ENCODE measurements around the gene SHLD1.

Gene SHLD1

GRCh38 chr20:5887386-5887785 is 137.2 kb downstream of the SHLD1 start:
- DNase-seq (no peak), ATAC-seq (ENCODE audit: insufficient read depth, low read depth) (no peak)
- no peak for TF ChIP-seq EZH2 (IDR thresholded peaks at IDR 0.05; ENCODE audit: borderline replicate concordance, low read depth, low read length, severe bottlenecking)
- TF ChIP-seq, protein P1, sequence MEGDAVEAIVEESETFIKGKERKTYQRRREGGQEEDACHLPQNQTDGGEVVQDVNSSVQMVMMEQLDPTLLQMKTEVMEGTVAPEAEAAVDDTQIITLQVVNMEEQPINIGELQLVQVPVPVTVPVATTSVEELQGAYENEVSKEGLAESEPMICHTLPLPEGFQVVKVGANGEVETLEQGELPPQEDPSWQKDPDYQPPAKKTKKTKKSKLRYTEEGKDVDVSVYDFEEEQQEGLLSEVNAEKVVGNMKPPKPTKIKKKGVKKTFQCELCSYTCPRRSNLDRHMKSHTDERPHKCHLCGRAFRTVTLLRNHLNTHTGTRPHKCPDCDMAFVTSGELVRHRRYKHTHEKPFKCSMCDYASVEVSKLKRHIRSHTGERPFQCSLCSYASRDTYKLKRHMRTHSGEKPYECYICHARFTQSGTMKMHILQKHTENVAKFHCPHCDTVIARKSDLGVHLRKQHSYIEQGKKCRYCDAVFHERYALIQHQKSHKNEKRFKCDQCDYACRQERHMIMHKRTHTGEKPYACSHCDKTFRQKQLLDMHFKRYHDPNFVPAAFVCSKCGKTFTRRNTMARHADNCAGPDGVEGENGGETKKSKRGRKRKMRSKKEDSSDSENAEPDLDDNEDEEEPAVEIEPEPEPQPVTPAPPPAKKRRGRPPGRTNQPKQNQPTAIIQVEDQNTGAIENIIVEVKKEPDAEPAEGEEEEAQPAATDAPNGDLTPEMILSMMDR (IDR thresholded peaks at IDR 0.05; ENCODE audit: borderline replicate concordance, extremely low read depth, low read length, poor library complexity, severe bottlenecking), result no peak
- H3K4me1 ChIP-seq (ENCODE audit: insufficient read depth, low read length), result no peaks in the 10 kb centered on the region
- H3K27ac ChIP-seq (ENCODE audit: low read length), result no peak overlapping the region
- no peaks in the 10 kb centered on the region for H3K79me2 ChIP-seq (ENCODE audit: insufficient read depth, low read length)
- H3K4me3 ChIP-seq (ENCODE audit: low read depth in 1 of 2, low read length in 2 of 2), result no peak overlapping the region
- H3K4me2 ChIP-seq (ENCODE audit: insufficient read depth, low read length), result no peak overlapping the region
- no peaks in the 10 kb centered on the region for H3K9me3 ChIP-seq (ENCODE audit: insufficient read depth, low read length, severe bottlenecking)
- H4K20me1 ChIP-seq (ENCODE audit: insufficient read depth, low read length), result no peaks in the 10 kb centered on the region
- H3K27me3 ChIP-seq (ENCODE audit: insufficient read depth, low read length, poor library complexity), result peaks cover 27% of the 10 kb centered on the region
- H3K9ac ChIP-seq (ENCODE audit: low read depth, low read length), result no peak overlapping the region
- H3K36me3 ChIP-seq (ENCODE audit: insufficient read depth, low read length), result no peaks in the 10 kb centered on the region
- no peak overlapping the region for H2AFZ ChIP-seq (ENCODE audit: low read depth, low read length)

- peaks cover 24% of the 10 kb centered on the region for H3K27me3 ChIP-seq (ENCODE audit: insufficient read depth, low read length, poor library complexity)
- no peak for ATAC-seq (ENCODE audit: insufficient read depth, low read depth)
- H3K27ac ChIP-seq (ENCODE audit: low read length), result no peak overlapping the region
- H3K9me3 ChIP-seq (ENCODE audit: insufficient read depth, low read length, severe bottlenecking), result no peaks in the 10 kb centered on the region
- H2AFZ ChIP-seq (ENCODE audit: low read depth, low read length), result no peak overlapping the region
- H3K4me2 ChIP-seq (ENCODE audit: insufficient read depth, low read length), result no peak overlapping the region
- no peak for TF ChIP-seq EZH2 (IDR thresholded peaks at IDR 0.05; ENCODE audit: borderline replicate concordance, low read depth, low read length, severe bottlenecking)
- TF ChIP-seq, protein P1 (IDR thresholded peaks at IDR 0.05; ENCODE audit: borderline replicate concordance, extremely low read depth, low read length, poor library complexity, severe bottlenecking), result no peak
- no peaks in the 10 kb centered on the region for H3K79me2 ChIP-seq (ENCODE audit: insufficient read depth, low read length)
- no peaks in the 10 kb centered on the region for H3K4me1 ChIP-seq (ENCODE audit: insufficient read depth, low read length)
- no peak overlapping the region for H3K4me3 ChIP-seq (ENCODE audit: low read depth in 1 of 2, low read length in 2 of 2)
- no peak overlapping the region for H3K9ac ChIP-seq (ENCODE audit: low read depth, low read length)
- no peaks in the 10 kb centered on the region for H3K36me3 ChIP-seq (ENCODE audit: insufficient read depth, low read length)
- DNase-seq, result no peak
- H4K20me1 ChIP-seq (ENCODE audit: insufficient read depth, low read length), result no peaks in the 10 kb centered on the region
Measured at GRCh38 chr20:5888041-5888440, 137.8 kb downstream of the SHLD1 start.

- Histone ChIP-seq H3K79me2 (ENCODE audit: insufficient read depth, low read length) (no peaks in the 10 kb centered on the region), H3K4me2 (ENCODE audit: insufficient read depth, low read length) (no peak overlapping the region), H3K36me3 (ENCODE audit: insufficient read depth, low read length) (no peaks in the 10 kb centered on the region), H3K4me3 (ENCODE audit: low read depth in 1 of 2, low read length in 2 of 2) (no peak overlapping the region), H3K27ac (ENCODE audit: low read length) (no peak overlapping the region), H3K27me3 (ENCODE audit: insufficient read depth, low read length, poor library complexity) (peaks cover 14% of the 10 kb centered on the region), H3K9me3 (ENCODE audit: insufficient read depth, low read length, severe bottlenecking) (no peaks in the 10 kb centered on the region), H3K4me1 (ENCODE audit: insufficient read depth, low read length) (no peaks in the 10 kb centered on the region), H2AFZ (ENCODE audit: low read depth, low read length) (no peak overlapping the region), H3K9ac (ENCODE audit: low read depth, low read length) (no peak overlapping the region), H4K20me1 (ENCODE audit: insufficient read depth, low read length) (no peaks in the 10 kb centered on the region)
- ATAC-seq (ENCODE audit: insufficient read depth, low read depth) (no peak), DNase-seq (no peak)
- no peak for TF ChIP-seq EZH2 (IDR thresholded peaks at IDR 0.05; ENCODE audit: borderline replicate concordance, low read depth, low read length, severe bottlenecking)
- TF ChIP-seq, protein P1 (IDR thresholded peaks at IDR 0.05; ENCODE audit: borderline replicate concordance, extremely low read depth, low read length, poor library complexity, severe bottlenecking), result no peak
Measured at GRCh38 chr20:5890773-5891441, 140.7 kb downstream of the SHLD1 start.

All from DND-41 (cell line).